Effector CD8-positive, alpha-beta T cell (primary cell): Measurements from ENCODE around the gene MLLT10.

Experiments
- DNase-seq: peaks from one replicate; lab custom pipeline; 2025; lab: John Stamatoyannopoulos, UW

The MLLT10 gene

DNA sequence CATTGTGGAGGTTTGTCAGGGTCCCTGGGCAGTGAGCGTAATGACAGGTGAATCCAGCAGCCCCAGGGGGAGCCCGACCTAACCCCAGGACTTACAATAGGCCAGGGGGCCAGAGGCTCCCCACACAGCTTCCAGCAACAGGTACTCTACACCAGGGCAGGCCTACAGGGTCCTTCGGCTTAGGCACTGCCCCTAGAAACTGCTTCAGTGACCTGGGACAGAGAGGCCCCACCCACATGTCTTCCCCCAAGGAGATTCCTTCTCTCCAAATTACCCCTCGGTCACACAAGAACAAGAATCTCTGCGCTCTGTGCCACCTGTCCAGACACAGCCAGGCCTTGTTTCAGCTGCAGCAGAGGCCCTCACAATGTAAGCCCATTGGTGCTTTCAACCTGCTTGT is 32.9 kb upstream of the MLLT10 start:
- DNase-seq: no peak

DNA sequence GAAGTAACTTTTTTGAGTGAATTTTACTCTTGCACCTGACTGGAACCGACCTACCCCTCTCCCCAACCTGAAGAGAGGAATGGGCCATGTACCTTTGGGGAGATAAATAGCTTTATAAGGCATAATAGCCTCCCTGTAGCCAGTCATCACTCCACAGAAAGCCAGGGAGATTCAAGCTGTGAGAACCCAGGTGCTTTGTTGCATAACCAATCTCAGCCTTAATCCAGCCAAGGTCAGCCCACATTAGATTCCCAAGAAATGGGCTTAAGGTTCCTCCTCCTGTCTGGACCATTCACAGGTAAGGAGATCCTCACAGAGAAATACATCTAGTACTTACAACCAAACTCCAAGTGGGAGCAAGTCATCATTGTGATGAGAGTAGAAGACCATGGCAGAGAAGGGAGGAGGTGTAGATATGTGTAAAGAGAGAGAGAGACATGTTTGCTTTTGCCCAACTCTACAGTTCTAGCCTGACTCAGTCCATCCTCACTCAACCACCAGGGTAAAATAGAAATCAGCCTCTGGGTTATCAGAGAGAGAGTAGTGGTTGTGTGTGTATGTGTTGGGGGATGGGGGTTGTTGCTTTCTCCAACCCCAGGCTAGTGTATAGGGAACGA is 32.2 kb upstream of the MLLT10 start:
- no peak for DNase-seq

DNA sequence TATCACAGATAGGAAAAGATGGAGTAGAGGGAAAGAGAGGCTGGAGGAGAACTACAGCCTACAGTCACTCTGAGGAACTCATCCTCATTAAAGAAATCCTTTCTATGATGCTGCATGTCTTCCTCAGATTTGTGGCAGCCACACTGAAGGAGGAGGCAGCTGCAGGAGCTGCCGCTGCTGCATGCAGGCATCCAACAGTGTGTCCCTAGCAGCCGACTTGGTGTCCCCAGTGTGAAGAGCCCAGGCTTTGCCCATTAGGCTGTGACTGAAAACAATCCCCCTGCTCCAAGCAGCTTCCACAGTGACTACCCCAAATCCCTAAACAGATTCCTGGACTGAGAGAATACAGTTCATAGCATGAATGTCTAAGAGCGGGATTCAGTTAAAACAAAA is 31.7 kb upstream of the MLLT10 start:
- DNase-seq: no peak

DNA sequence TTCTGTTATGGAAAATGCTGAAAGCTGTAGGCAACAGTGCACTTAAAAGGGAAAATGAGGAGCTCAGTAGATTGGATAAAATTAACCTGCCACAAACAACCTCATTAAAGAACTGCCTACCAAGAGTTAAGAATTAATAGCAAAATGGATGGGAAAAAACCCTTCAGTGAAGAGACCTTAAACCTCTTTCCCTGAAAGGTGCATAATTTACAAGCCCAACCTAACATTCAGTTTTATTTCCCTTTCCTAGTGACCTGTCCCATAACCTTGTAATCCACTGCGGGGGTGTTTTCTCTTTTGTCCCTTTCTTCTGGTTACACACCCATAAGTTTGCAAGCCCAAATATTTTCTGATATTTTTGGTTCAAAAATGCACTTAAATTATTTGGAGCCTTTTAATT is 30.5 kb upstream of the MLLT10 start:
- no peak for DNase-seq

DNA sequence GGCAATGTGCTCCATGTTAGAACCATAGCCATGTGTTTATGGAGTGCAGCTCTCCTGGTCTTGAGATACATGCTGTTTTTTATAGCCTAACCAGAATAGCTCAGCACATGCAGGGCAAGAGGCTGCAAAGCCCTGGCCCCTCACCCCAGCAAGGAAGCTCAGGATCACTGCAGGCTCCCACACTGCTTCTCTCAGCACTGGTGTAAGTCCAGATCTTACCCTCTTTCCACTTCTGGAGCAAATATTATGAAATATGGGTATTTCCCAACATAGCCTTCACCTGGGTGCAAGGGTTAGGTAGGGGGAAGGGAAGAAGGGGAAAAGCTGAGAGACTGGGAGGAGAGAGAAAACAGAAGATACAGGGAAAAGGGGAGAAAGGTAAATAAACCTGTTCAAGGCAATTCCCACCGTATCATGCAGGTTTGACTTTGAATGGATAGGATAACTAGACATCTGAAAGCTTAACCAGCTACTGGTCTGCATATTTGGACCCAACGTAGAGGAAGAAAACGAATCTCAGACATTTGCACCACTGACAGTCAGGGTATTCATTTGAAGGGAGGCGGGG is 28.2 kb upstream of the MLLT10 start:
- DNase-seq: no peak

DNA sequence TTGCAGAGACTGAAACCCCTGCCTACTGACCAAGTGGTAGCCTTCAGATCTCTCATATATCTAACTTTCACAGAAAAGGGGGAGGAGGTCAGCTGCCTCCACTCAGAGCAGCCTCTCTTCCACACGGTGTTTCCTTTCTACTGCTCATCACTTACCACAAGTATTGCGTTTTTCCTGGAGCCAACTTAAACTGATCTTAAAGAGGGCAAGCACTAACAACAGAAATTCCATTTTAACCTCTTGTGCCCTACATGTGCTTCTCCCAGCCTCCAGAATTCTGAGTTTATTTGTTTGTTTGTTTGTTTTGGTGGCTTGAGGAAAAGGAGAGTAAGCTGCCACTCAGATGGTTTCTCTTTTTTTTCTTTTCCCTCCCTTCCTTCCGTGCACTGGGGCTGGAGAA is 27.7 kb upstream of the MLLT10 start:
- DNase-seq: no peak

DNA sequence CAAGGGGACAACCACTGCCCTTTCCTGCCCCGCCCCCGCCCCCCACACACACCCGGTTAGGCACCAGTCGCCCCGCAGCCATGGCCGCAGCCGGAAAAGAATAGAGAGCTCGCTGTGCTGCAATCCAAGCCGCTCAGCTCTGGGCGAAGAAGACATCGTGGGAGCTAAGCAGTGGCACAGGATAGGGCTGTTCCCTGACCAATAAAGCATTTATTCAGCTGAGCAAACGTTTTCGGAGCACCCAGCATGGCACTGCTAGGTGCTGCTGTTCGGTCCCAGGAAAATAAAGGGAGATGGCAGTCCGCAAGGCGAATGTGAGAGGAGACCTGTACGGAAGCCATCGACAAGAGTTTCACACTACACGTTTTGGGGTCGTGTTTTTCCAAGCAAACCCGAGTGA is 26.9 kb upstream of the MLLT10 start:
- DNase-seq: no peak

DNA sequence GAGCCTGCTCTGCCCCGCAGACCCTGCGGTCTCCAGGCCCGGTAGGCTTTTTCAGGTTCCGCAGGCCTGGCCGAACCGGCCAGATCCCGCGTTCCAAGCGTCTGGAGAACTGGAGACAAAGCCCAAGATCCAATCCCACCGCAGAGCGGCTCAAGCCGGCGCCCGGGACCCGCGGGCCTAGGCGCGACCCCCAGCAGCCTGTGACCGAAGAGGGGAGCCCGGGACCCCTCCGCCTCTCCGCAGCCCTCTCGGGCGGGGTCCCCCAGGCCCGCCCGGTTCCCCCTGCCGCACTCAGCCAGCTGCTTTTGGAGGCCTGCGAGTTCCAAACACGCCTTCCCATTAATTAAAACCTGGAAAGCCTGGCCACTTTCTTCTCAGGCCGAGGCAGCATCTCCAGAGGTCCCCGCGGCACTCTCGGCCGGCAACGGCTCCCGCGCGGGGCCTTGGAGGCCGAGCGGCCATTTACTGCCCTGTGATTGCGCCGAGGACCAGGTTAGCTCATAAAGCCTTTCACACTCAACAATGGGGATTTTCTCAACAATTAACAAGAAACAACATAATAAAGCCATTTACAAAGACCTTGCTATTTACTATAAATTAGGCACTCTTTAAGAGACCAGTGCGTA is 25.2 kb upstream of the MLLT10 start:
- DNase-seq: no peak

DNA sequence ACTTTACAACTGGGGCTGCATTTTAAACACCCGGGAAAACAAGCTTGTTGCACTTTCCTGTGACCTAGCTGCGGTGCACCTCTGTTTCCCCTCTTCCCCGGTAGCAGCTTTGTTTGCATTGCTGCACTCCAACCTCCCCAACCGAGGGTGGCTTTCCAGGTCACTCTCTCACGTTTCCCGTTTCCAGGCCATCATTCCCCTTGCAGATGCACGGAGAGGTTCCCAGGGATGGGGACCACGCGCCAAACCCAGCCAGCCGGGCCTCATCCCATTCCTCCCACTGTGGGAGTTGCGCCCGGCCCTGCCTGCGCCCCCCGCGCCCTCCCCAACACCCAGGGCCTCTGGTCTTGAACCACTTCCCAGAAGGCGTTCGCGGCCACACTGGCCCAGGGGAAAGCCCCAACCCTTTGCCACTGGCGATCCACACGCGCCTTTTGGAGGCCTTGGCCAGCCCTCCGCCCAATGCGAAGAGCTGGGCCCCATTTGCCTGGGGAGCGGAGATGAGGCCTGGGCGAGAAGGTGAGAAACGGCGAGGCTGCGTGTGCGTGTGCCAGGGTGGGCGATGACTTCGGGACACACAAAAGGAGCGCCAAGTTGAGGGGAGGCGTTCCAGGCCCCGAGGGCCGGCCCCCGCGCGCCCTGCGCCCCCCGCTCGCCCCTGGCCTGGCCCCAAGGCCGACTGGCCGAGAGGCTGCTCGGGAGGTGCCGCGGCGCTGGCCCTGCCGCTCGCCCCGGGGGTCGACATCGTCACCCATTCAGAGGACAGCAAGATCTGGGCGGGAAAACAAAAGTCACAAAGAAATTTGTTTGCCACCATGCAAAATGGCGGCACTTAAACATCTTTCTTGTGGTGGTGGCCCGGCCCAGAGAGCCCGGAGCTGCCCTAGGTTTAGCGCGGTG is 24.4 kb upstream of the MLLT10 start:
- no peak for DNase-seq

DNA sequence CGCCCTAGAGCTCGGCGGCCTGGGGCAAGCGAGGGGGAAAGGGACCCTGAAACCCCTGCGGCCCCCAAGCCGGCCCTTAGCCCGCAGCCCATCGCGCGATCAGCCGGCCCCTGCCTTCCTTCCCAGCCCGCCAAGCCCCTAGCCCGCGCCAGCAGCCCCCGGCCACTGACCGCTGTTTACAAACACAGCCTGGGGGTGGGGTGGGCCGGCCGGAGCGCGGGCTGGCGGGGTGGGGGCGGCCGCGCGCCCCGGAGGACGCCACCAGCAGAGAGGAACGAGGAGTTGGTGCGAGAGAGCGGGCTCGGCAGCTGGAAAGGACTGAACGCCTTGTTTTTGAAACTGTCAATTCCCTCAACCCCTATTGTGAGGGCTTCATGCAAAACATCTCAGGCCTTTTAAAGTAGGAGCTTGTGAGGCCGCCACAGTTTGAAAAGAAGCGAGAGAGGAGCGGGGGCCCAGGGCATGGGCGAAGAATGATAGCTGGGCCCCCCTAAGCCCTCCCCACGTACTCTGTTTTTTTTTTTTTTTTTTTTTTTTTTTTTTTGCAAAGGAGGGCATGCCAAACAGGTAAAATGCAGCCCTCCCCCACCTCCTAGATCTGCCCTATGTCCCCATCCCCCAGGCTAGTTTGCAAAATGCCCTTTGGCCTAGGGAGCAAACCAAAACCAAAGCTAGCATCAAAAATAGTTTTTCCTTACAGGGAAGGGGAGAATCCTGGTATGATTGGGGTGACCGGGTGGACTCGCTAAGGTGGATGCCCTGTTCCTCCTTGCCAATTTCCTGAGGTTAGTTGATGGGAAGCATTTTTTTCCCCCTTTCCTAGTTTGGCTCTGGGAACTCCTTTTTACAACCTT is 23.6 kb upstream of the MLLT10 start:
- no peak for DNase-seq

DNA sequence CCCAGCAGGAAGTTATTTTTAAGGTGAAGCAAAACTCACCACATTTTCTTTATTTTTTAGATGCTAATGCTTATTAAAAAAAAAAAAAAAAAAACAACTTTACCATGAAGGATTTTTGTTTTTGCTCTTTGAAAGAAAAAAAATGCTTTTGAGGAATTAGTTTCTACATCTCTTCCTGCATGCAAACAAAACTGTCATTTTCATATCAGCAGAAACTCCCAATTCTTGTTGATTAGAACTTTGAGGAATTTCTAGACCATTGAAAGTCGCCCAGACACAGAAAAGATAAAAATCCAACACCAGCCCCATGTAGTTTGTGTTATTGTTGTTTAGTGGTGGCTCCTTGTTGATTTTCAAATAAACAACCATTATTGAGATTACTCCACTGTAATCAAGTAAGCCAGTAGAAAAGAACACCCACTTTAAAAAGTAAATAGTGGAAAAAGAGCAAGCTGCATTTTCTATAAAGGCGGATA is 22.9 kb upstream of the MLLT10 start:
- DNase-seq: no peak

DNA sequence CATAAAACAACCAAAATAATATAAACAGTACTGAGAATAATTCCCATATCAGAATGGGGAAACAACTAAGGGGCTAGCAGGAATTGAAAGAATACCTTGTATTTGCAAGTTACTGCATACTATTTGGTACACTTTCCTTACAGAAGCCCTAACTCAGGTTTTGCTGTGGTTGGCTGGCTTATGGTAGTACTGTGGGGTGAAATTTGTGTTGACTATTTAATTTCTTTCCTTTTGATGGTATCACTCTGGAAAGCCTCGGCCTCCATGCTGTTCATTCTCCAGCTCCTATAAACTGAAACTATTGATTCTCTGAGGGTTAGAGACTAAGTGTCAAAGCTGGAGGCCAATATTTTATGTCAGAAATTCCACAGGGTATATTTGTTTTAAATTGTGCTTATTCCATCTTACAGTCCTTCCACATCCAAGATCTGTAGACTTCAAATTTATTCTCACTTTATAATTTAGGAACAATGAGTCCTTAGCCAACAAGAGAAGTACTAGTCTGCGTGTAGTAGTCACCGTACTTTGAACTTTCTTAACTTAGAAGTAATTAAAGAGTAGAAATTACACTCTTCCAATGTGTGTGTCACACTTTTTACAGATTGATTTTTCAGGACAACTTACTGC is 22.0 kb upstream of the MLLT10 start:
- no peak for DNase-seq

DNA sequence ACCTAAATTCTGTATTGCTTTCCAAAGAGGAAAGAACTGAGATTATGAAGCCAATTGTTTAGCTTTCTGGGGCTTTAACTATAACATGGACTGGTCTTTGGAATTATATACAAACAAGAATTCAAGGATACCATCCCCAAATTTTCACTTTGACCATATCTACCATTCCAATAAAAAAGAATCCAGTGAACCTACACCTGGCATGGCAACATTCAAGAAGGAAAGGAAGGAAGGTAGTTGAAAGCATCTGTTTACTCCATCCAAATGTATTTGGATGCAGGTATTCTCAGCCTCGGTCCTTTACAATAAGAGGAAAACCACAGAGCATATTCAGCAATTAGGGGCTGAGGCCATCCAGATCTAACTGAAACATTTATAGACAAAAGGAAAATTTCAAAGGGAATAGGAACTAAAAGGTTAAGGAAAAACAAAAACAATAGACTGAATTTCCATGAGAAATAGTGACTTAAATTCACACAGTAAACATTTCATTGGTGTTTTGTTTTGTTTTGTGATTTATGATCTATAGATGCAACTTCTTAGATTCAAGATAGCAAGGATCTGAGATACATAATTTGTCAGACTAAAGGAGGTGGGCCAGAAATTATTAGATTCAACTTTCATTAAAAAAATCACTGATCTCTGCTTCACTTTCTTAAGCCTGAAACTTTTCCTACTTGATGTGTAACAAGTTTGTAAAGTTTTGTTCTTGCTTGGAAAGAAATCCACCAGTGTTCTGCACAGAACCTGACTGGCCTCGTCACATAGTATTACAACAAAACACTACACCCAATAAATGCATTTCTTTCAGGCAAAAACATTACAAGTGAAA is 21.2 kb upstream of the MLLT10 start:
- DNase-seq: no peak

DNA sequence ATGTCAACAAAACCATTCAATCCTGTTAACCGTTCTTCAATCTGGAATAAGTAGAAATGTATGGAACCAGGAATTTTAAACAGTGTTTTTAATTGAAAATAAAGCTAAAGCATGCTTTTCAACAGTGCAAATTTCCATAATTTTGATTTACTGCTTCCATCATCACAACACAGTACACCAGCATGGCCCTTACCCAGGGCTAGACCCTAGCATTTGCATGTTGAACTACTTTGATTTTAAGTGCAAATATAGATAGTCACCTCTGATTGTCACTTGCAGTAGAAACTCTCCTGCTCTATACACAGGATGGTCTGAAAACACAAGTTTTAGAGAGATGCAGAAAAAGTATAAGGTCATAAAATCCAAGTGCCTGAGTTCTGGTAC is 20.6 kb upstream of the MLLT10 start:
- no peak for DNase-seq

DNA sequence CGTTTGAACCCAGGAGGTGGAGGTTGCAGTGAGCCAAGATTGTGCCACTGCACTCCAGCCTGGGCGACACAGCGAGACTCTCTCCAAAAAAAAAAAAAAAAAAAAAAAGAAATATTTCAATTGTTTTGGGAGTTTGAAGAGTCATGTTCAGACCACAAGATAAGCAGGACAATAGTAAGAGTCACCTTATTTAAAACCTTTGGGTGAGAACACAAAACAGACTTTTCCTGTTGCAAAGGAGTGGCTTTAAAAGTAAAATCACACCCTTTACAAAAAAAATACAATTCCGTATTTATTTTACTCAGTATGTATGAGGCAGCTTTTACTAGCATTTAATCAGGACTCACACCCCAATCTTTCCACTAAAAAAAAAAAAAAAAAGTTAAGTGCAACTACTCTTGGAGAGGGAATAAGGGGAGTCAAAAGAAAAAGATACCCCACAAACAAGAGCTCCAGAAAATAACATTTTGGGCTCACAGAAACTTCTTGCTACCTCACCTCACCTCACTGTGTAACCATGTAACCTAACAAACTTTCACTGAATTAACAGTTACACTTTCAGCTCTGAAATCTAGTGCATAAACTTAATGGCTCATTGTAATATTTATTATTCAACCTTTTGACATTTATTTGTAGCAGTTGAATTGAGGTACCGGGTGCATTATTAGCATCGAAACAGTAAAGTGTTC is 19.8 kb upstream of the MLLT10 start:
- no peak for DNase-seq

DNA sequence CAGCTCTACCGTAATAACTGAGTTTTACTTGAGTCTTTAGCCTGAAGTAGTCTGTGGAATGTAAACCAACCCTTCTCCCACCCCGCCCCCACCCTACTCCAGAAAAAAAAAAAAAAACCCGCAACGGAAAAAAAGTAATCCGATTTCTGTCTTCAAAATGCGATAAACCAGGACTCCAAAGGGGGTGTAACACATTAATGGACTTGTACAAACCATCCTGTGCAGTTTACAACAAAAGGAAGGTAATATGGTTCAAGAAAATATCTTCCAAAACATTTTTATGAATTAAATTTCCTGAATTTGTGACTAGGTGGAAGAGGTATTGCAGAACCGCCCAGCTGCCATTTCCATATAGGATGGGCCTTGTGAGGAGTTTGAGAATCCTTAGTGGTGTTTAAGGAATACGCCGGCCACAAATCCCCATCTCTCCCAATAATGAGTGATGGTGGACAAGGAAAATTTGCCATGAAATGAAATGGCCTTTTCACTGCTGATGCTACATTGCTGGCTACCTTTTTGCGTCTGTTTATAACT is 19.1 kb upstream of the MLLT10 start:
- DNase-seq: no peak

DNA sequence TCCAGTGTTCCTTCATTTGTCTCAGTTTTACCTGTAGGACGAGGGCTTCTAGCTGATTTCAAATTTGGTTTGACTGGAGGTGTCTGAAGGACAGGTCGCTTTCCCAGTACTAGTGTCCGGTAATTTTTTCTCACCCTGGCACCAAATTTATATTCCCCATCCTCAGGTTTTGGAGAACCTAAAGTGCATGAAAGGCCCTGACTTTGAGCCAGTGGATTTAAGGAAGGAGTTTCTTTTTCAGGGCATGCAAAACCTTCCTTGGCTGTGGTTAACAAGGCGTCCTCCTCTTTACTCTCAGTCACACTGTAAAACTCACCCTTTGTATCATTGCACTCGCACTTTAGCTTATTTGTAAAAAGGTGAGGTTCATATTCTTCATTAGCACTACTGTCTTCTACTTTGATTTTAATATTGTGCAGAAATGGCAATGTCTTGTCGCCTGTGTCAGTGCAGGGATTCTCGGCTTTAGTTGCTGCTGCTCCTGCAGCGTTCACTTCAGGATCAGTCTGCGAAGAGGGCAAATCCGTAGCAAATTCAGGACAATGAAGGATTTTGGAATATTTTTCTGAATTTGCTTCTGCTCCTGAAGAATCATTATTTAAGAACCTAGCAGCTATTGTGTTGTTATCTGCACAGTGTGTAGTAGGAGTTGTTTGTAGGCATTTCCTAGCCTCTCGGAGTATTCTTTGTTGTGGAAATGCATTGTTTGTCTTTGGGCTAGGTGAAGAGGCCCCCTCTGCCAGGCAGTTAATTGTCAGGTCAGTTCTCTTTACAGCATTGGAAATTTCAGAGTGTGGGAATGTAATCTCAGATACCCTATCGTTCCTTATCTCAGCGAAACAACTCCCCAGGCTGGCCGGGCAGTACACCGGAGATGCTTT is 18.4 kb upstream of the MLLT10 start:
- no peak for DNase-seq
